Dermis microvascular lymphatic vessel endothelial cell (primary cell): ENCODE measurements around the gene DCANP1. TPM values are rescaled to one million over a fixed set of nuclear protein-coding genes. Genes with fewer than 3 reads are reported as not detected.
"Not testable (repeated sequence)": the region's sequence is repeated elsewhere in the genome, so short reads cannot be mapped to it uniquely, and the experiment has no call there.

ENCODE experiments used
- DNase-seq, 2 donors: peaks; one replicate each; pipeline versions ENCODE4 v3.0.0 to v3.0.0-alpha.2; 2010; ENCODE audit warnings: low read depth in 2 of 2
- total RNA-seq: library from RNA; depleted of rRNA; stranded (reverse); fragments of >200 nt; gene quantifications from 2 replicates; pipeline ENCODE4 v1.2.1, GENCODE V29; 2014

Gene DCANP1, protein sequence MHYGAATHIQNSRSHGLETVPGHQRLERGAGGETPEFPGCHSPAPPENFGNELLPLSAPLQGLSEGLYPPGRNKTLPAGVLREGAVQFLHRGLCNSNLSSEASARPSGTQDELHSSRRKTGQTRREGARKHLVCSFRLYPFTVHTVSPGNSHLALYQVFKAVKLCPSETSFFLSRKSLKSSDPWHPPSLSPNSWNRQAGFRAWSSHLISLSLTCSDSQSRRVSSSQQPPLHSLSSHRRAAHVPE
- not detected in 2 replicates for total RNA-seq

DNA sequence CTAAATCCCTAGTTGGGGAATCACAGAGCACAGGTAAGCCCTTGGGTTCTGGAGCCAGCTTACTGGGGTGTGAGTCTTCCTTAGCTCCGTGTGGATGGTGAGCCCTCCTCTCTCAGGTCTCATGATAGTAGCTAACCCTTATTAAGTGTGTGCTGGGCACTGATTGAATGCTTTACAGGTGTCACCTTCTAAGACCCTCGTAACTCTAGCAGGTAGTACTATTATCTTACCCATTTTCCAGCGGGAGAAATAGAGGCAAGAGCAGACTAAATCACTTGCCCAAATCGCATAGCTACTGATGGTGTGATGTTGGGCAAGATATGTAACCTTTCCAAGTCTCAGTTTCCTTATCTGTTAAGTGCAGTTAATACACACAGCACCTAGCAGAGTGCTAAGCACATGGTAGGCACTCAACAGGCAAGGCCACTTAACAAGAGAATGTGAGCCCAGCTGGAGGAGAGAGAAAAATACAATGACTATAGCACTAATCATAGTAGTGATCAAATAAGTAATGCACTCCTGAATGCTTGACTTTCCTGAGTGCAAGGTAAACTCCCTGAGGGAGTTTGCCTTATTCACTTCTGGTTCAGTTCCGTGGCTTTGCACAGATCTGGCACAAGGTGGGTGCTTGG is at the start of gene DCANP1:
Gene DCANP1, minus strand, starts transcription at position 51 of the 632 bp plus-strand sequence. CDS start 240 bp downstream, outside the sequence.
- DNase-seq: no peak

DNA sequence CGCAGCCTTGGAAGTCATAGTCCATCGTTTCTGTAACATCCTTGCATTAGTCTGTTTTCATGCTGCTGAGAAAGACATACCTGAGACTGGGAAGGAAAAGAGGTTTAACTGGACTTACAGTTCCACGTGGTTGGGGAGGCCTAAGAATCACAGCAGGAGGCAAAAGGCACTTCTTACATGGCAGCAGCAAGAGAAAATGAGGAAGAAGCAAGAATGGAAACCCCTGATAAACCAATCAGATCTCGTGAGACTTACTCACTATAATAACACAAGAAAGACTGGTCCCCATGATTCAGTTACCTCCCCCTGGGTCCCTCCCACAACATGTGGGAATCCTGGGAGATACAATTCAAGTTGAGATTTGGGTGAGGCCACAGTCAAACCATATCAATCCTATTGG is 48.4 kb upstream of the DCANP1 start:
- DNase-seq: not testable (repeated sequence)

DNA sequence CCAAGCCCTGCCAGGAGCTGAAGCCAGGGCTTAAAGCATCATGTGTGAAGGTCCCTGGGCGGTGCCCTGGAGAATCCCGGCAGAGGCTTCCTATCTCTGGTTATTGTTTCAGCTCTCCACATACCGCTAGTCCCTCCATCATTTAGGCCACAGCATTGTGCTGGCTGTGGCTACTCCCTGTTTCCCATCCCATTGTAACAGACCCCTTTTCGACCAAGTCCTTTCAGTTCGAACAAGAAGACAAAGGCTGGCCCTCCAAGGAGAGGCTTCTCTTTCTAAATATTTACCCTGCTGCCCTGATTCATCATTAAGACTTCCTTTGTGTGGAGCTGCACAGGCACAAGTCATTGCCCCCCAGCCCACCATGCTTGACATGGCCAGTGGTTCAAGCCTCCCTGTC is 47.0 kb upstream of the DCANP1 start:
- DNase-seq: no peak

DNA sequence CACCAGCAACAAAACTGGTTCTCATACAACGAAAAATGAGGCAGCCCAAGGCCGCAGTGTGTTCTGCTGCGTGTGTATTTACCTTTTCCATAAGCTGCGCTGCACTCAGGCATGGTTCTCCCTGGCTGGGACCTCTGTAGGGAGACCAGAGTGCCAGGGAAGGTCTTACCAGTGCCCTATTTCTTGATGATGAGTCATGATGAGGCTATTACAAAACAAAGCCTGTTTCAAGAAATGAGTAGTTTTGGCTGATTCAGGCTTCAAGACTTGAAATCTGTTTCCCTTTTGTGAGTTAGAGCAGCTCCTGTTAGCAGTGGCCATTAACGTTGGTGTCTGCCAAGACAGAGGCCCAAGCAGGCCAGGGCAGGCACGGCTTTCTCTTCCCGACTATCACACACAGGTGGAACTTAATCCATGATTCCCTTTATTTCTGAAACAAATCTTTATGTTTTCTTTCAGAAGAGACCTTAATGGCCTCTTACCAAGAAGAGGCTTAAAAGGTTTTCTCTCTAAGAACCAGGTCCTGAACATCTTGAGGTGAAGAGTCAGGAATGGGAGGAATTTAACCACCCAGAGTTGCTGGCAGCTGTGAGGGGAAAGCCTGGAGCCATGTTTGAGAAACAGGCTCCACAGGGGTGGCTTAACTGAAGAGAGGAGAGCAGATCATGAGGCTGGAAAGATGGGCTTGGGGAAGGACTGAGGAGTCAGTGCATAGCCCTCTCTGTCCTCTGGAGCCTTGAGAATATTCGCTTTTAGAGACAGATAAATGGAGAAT is 46.4 kb upstream of the DCANP1 start:
- no peak for DNase-seq

DNA sequence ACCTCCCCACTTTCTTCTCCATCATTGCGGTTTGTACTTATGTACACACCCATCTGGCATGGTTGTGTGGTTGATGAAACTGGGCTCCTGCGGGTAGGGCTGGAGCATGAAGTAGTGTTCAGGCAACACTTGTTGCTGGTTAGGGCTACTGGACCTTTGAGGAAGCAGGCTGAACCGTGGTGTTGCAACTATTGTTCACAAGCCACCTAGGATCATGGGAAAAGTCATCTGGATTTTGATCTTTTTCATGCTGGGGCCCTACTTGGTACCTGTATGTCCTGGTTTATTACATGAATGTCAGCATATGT is 45.1 kb upstream of the DCANP1 start:
- DNase-seq: no peak

DNA sequence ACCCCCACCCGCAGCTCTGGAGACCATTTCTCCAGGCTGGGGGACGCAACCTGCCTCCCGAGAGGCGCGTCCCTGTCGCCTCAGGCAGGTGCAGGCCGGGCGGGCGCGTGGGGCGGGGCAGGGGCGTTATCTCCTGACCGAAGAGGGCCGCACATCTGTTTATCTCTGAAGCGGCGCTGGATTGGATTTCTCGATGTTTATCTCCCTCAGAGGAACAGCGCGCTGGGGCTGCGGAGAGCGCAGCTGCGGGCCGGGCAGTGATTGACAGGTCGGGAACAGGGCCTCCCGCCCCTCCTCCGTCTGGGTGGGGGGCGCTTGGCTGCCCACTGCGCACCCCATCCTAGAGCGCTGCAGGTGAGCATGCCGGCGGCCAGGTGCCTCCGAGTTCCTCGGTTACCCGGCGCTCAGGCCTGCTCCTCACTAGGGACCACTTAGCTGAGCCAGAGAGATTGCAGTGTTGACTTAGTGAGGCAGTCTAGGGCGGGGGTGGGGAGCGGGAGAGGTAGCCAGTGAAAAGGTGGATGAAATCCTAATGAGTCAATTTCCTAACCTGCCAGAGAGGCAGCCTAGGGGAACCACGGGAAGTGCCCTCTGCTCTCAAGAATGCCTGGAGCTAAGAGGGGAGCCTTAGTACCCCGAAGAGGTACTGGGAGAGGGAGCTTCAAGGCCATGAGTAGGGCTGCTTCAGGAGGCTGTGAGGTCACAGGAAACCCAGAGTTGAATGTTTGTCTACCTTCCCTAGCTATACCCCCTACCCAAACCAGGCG is 44.6 kb upstream of the DCANP1 start:
- DNase-seq: no peak

DNA sequence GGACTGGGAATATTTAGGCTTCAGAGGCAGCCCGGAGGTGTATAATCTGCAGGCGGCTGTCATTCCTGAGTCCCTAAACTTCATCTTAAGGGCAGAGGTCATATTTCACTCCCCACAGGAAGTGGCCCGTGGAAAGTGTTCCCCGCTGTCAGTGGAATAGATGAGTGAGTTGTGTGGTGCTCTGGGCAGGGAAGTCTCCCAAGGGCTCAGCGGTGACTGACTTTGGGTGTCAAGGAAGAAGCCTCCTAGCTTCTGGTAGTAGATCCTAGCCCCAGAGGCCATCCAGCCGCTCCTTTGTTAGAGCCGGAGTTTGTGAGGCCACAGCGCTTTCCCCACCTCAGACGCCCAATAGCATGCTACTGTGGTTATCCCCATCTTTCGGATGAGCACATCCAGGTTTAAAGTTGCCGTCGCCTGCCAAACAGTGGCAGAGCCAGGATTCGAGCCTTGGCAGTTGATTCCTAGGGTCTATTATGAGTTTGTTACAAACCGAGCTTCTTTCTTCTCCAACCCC is 43.9 kb upstream of the DCANP1 start:
- DNase-seq: no peak

DNA sequence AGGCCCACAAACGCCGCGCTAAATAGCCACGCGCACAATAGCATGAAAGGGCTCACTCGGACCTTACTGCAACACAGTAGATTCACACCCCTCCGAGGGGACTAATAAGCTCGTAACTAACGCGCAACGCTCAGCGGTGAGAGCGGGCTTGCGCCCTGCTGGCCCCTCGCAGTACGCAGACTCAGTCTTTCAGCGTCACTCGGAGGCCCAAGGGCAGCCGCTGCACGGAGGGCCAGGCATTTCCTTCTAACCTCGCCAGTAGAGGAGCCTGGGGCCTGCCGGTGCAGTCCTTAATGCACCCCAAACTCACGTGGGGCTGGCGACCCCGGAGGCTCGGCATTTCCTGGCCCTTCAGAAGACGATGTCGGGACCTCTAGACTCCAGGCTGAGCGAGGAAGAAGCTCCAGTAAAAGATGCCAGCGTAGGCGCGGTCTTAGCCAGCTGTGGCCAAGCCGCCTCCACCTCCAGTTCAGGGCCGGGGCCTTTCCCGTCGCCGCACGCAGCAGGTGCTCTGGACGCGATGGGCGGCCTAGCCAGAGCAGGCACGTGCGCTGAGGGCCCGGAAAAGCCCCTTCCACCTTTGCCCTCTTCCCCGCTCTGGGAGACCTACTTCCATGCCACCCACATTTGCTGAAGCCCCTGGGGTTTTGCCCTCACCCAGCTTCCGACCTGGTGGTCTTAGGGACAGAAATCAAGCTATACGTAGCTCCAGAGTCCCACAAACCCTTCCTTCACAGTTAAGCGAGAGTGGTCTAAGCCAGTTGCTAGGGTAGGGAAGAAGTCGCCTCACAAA is 43.3 kb upstream of the DCANP1 start:
- no peak for DNase-seq

DNA sequence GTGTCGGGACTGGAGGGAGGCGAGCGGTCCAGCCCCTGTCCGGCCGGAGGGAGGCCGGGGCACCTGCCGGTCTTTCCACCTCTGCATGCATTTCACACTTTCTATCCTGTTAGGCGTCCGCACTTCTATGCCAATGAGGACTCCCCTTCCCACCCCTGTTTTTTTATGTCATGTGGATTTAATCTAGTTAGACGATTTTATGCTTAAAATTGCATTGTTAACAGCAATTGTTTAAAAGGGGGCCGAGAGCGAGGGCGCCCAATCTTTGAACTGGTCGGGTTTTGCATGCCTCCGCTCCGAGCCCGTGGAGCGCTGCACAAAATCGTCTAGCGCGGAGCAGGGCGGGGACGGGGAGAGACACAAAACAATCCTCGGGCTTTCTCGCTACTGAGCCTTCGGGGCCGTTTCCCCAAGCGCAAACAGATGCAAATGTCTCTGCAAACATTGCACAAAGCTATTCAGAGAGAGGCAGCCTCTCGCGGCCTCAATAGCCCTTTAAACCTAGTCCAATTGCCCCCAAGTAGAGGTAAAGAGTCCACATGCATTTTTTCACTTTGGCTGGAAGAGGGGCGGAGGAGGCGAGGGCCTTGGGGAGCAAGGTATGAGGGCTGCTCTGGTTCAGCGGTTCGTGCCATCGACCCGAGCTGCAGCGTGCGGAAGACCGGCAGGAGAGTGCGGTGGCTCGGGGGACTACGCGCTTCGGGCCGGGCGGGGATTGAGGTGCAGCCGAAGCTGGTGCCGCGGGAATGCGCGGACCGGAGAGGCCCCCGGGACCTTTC is 42.5 kb upstream of the DCANP1 start:
- no peak for DNase-seq

DNA sequence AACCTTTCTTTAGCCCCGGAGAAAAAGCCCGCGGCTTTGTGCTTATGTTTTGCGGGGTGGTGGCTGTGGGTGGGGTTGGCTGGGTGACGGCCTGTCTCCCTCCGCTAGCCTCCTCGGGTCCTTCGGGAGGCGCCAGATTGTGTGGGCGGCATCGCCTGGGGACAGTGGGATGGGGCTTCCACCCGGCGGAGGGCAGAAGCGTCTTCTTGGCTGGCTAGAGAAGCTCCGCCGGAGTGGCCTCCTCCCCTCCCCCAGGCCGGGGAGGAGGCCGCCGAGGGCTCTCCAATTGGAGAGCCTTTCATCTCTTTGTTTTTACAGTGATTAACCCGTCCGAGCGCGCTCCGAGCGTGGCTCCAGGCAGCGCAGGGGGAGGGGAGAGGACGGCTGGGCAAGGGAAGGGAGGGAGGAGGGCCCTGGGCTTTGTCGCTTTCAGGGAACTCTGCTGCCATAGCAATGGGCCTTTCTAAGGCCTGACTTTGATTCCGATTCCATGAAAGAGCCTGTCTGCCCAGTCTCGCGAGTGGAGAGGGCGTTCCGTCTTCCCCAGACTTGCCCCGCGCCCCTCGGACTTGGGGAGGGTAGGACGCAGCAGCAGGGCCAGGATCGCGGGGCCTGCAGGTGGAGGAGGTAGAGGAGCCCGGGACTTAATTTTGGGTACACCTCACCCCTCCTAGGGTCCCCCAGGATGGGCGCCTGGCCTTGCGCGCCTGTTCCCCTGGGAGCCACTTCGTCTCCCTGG is 41.7 kb upstream of the DCANP1 start:
- DNase-seq: peak in 1 of 2 donors; percentile 17

DNA sequence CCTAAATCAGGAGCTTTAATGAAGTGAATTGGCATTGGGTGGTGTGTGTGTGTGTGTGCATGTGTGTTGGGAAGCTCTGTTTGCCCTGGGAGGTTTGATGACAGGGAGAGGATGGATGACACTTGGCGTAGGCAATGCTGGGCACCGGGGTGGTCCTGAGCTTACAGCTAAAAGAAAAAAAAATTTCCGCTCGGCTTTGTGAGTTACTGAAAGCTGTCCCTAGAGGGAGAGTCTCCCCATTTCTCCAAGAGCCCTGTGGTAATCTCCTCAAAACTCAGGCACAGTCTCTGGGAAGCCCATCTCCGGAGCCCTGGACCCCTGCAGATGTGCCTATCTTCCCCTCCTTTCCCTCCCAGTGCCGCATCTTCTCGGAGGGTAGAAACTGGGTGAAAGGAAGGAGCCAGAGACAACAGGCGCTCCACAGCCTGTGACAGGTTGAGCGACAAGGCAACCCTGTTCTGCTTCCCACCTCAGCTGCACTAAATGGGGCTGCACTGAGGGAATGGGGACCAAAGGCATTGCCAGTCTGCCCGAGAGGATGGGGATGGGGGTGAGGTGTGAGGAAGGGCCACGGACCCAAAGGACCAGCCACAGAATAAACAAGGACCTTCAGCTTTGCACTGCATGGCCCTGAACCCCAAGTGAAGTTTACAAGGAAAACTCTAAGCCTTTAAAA is 40.8 kb upstream of the DCANP1 start:
- no peak for DNase-seq

DNA sequence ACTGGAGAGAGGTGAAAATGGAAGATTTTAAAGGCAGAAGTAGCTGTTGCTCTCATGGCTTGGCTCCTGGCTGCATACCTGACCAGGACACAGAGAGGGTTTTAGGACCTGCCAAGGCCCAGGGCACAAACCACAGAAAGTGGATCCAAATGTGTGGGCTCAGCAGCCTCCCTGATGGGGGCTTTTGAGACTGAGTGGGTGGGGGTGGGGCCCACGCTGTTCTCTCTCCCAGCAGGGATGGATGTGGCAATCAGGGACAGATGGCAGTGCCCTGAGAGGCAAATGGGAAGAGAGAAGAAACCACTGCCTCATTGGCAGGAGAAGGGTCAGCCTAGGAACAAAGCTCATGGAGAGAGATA is 39.9 kb upstream of the DCANP1 start:
- no peak for DNase-seq

DNA sequence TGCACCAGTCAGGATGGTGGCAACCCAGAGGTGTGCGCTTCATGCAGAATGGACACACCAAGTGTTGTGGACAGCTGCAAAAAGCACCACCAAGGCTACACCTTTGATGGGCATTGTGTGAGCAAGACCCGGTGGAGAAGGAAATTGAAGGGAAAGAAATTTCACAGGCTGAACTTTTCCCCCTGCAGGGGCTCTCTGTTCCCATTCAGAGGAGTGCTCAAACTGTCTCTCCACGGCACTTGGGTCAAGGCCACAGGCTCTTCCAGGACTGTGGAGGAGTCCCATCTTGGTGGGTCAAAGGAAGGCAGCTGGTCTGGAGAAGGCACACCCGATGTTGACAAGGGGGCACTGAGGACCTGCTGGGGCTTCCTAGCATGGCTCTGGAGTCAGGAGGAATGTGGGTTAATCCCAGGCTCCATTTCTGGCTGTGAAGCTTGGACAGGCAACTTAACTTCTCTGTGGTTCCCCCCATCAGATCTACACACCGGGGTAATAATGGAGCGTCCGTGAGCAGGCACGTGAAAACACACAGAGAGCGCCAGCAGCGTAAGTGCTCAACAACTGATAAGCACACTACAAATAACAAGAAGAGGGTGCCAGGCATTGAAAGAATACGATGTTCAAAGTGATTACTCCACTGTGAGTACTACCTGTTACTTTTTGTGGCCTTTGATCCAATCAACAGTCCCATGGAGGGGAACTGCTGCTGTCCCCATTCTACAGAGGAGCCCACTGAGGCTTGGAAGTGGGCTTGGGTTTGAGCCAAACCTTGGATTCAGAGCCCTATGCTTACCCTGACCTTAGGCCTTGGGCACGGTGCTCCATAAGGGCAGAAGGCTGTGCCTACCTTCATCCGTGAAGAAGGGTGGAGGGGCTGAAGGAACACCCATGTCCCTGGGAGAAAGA is 39.2 kb upstream of the DCANP1 start:
- no peak for DNase-seq

DNA sequence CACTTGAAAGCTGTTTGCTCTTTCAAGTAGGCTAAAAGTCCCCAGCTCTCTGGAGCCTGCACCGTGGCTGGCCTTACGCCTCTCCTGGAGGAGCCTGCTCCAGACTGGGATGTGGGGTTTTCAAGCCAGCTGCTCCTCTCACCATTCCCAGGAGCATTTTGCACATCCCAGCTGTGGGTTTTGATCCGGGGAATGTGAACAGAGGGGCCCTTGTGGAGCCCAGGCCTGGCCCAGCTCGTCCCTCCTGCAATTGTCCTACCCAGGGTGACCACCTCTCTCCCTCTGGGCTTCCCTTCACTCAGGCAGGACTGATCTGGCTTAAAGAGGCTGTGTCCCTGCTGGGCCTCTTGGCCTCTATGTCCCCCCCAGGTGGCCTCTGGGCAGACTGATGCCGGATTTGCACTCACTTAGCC is 37.5 kb upstream of the DCANP1 start:
- no peak for DNase-seq

DNA sequence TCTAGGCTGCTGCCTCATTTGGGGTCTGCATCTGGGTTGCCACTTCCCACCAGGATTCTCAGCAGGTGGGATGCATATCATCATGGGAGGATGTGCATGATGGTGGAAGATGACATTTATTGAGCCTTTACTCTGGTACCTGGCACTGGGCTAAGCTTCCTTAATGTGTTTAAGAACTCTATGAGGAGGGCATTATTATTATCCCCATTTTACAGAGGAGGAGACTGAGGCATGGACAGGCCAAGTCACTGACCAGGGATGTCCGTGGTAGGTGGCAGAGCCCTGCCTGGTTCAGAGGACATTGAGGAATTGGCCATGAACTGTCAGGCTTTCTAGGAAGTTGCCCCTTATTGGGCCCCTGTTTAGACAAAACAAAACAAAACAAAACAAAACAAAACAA is 36.1 kb upstream of the DCANP1 start:
- no peak for DNase-seq

DNA sequence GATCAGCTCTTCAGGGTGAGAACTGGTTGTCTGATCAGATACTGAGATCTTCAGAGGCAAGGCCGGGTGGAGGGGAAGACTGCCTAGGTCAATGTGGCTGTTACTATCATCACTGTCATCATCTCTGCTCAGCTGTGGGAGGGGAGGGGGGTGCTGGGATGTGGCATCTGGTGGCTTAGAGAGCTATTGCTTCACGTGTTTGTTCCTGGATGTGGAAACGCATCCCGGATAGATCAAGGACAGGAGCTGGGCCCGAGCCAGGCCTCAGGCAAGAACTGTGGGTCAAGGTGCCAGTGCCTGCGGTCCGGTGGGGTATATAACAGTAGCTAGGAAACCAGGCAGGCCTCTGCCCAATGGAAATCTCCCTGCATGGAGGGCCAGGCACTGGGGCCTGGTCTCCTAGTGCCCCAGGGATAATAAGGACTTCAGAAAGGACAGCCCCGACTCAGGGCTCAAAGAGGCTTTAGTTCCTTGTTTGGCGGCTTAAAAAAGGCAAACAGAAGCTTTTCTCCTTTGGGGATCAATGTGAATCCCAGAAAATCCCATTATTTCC is 35.3 kb upstream of the DCANP1 start:
- no peak for DNase-seq

DNA sequence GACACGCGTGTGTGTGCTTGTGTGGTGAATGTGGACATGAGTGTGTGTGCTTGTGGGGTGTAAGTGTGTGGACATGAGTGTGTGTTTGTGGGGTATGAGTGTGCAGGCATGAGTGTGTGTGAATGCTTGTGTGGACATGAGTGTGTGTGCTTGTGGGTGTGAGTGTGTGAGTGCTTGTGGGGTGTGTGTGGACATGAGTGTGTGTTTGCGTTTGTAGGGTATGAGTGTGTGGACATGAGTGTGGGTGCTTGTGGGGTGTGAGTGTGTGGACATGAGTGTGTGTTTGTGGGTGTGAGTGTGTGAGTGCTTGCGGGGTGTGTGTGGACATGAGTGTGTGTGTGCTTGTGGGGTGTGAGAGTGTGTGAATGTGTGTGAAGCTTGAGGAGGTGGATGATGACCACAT is 34.8 kb upstream of the DCANP1 start:
- DNase-seq: no peak

DNA sequence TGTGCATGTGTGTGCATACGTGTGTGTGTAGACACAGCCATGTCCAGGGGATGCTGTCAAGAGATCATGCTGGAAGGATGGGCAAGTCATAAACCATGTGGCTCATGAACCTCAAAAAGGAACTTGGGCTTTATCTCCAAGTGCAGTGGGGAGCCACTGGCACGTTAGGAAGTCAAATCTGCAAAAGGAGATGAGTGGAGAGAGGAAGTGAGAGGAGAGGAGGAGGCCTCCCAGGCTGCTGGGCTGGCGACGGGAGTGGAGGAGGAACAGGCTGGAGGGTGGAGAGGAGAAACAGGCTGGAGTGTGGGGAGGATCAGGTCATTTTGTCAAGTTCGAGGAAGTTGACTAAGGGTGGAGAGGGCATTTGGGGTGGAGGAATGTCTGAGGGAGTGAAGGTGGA is 34.2 kb upstream of the DCANP1 start:
- no peak for DNase-seq
